K562 (cell line): Measurements from ENCODE around the gene HSPA5. TPM values are rescaled to one million over a fixed set of nuclear protein-coding genes. Genes with fewer than 3 reads are reported as not detected.
A peak's percentile ranks its signal among the peaks of the same experiment; 100 is the strongest.

Experiments
- ARID2 ChIP-seq: fragments of 450-650 bp; IDR thresholded peaks from 2 replicates; pipeline ENCODE4 v1.6.1; 2017; ENCODE audit warnings: antibody characterized with exemption, mild to moderate bottlenecking
- CTCF ChIP-seq, 3 experiments: IDR thresholded peaks in 2 of 3; conservative IDR thresholded peaks in 1 of 3; 2 replicates each; pipeline ENCODE4 v1.5.1; 2011 to 2012; ENCODE audit warnings: low read length in 3 of 3, mild to moderate bottlenecking in 3 of 3, control low read depth in 2 of 3, improper control_type of control experiment in 1 of 3, inconsistent platforms in 1 of 3, low read depth in 1 of 3, mixed read lengths in 1 of 3, moderate library complexity in 1 of 3; ENCODE audit not compliant: insufficient read depth in 2 of 3
- E2F4 ChIP-seq: sonication (generic); formaldehyde crosslinking; IDR thresholded peaks from 2 replicates; pipeline ENCODE4 v1.8.0; 2022; ENCODE audit warnings: mild to moderate bottlenecking, low read depth, missing genetic modification reagents
- ETV1 ChIP-seq: fragments of 450-650 bp; conservative IDR thresholded peaks from 2 replicates; pipeline ENCODE4 v1.6.1; 2016; ENCODE audit warnings: missing genetic modification characterization, control low read depth, low read depth, missing compliant biosample characterization
- ETV6 ChIP-seq, 3 experiments: fragments of 150-350 bp in 1 of 3; sonication (generic) in 1 of 3; formaldehyde crosslinking in 1 of 3; IDR thresholded peaks; 2 replicates each; pipeline versions ENCODE4 v1.6.1 to v1.8.0; 2014 to 2022; ENCODE audit warnings: borderline replicate concordance in 2 of 3, low read depth in 2 of 3, antibody characterized with exemption in 1 of 3, low read length in 1 of 3, mild to moderate bottlenecking in 1 of 3, missing genetic modification reagents in 1 of 3
- FOXK2 ChIP-seq, 2 experiments: fragments of 450-650 bp; IDR thresholded peaks in 1 of 2; conservative IDR thresholded peaks in 1 of 2; 2 replicates each; pipeline ENCODE4 v1.6.1; 2016; ENCODE audit warnings: low read depth in 2 of 2, mild to moderate bottlenecking in 1 of 2
- HEY1 ChIP-seq: fragments of 250-450 bp; sonication (Bioruptor Pico); IDR thresholded peaks from 2 replicates; pipeline ENCODE4 v1.5.0; 2020; ENCODE audit warnings: mild to moderate bottlenecking, moderate library complexity, borderline replicate concordance
- NFYB ChIP-seq: IDR thresholded peaks from 2 replicates; pipeline ENCODE4 v1.6.1; 2011; ENCODE audit warnings: mild to moderate bottlenecking, moderate library complexity; ENCODE audit not compliant: insufficient read length; ENCODE audit errors: extremely low read depth
- NRF1 ChIP-seq, 2 experiments: fragments of 450-650 bp; IDR thresholded peaks in 1 of 2; conservative IDR thresholded peaks in 1 of 2; 2 replicates each; pipeline ENCODE4 v1.6.1; 2014; ENCODE audit warnings: mild to moderate bottlenecking in 2 of 2
- YBX1 ChIP-seq: fragments of 450-650 bp; IDR thresholded peaks from 2 replicates; pipeline ENCODE4 v1.7.1; 2016; ENCODE audit warnings: mild to moderate bottlenecking
- ZNF282 ChIP-seq: sonication (generic); formaldehyde crosslinking; IDR thresholded peaks from 2 replicates; pipeline ENCODE4 v1.8.1; 2023; ENCODE audit warnings: missing genetic modification reagents
- ZNF398 ChIP-seq: fragments of 250-450 bp; sonication (Bioruptor Pico); IDR thresholded peaks from 2 replicates; pipeline ENCODE4 v1.8.0; 2021; ENCODE audit warnings: moderate library complexity, mild to moderate bottlenecking, inconsistent platforms
- polyA plus RNA-seq, 8 experiments: library from polyadenylated mRNA; depleted of rRNA in 4 of 8; stranded (reverse) in 5 of 8; unstranded in 3 of 8; fragments of >200 nt; fragmentation: Nextera tagmentation in 2 of 8; fragmentation: Illumina TruSeq in 1 of 8; extraction: Ambion mirVana in 2 of 8; extraction: Trizol in 1 of 8; gene quantifications; 2 replicates each; pipeline versions ENCODE4 v1.2.1 to v1.2.3, GENCODE V29; 2011 to 2014; ENCODE audit warnings: inconsistent platforms in 1 of 8, missing spikeins in 1 of 8
- total RNA-seq, 7 experiments: library from RNA; depleted of rRNA in 6 of 7; stranded (reverse); fragments of >200 nt in 6 of 7; fragmentation: Illumina TruSeq in 2 of 7; extraction: Trizol in 2 of 7; gene quantifications; 2 replicates each; pipeline versions ENCODE4 v1.2.1 to v1.2.3, GENCODE V29; 2011 to 2021; ENCODE audit warnings: low replicate concordance in 1 of 7
- TF ChIP-seq, protein P1 (sequence below), 3 experiments: fragments of 200-800 bp in 1 of 3; fragments of 250-450 bp in 1 of 3; fragments of 450-650 bp in 1 of 3; sonication (Bioruptor Pico) in 1 of 3; sonication (Bioruptor generic) in 1 of 3; formaldehyde crosslinking in 1 of 3; IDR thresholded peaks; 2 replicates each; pipeline versions ENCODE4 v1.6.1 to v1.8.0; 2016 to 2022; ENCODE audit warnings: mild to moderate bottlenecking in 2 of 3, missing genetic modification characterization in 2 of 3, missing compliant biosample characterization in 1 of 3, moderate library complexity in 1 of 3
- TF ChIP-seq, protein P2 (sequence below): sonication (generic); IDR thresholded peaks from 2 replicates; pipeline ENCODE4 v1.6.1; 2016

The HSPA5 gene
- total and polyA plus RNA-seq, 9 of the 15 experiments (the other 6 are each of a cell fraction or from before 2014, with no cell fraction given): 48.0 to 265 (median 113) TPM

DNA sequence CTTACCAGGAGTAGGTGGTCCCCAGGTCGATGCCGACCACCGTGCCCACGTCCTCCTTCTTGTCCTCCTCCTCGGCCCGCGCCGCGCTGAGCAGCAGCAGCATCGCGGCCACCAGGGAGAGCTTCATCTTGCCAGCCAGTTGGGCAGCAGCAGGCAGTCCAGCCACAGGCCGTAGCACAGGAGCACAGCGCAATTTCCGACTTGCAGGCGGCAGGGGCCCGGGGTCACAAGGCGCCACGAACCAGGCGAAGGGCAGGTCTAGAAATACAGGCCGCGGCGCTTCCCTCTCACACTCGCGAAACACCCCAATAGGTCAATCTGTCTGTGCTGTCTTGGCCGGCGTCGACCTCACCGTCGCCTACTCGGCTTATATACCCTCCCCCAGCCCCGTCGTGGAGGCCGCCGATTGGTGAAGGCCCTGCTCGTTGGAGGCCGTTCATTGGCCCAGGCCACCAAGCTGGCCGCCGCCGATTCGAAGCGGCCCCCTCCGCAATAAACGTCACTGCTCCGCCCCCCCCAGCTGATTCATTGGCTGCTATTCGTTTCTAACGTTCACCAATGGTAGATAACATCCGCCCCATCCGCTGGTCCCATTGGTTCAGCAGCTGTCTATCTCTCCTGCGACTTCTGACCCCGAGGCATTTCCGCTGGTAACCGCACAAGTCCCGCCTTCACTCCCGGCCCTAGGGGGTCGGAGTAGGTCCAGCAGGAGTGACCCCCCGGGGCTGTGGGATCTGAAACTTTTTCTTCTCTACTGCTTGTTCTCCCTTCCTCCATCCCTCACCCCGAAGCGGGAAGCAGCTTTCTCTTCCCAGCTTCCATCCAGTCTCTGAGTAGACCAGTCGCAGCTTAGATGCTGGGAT is at the start of gene HSPA5 (continued):
- TF ChIP-seq, protein P1, sequence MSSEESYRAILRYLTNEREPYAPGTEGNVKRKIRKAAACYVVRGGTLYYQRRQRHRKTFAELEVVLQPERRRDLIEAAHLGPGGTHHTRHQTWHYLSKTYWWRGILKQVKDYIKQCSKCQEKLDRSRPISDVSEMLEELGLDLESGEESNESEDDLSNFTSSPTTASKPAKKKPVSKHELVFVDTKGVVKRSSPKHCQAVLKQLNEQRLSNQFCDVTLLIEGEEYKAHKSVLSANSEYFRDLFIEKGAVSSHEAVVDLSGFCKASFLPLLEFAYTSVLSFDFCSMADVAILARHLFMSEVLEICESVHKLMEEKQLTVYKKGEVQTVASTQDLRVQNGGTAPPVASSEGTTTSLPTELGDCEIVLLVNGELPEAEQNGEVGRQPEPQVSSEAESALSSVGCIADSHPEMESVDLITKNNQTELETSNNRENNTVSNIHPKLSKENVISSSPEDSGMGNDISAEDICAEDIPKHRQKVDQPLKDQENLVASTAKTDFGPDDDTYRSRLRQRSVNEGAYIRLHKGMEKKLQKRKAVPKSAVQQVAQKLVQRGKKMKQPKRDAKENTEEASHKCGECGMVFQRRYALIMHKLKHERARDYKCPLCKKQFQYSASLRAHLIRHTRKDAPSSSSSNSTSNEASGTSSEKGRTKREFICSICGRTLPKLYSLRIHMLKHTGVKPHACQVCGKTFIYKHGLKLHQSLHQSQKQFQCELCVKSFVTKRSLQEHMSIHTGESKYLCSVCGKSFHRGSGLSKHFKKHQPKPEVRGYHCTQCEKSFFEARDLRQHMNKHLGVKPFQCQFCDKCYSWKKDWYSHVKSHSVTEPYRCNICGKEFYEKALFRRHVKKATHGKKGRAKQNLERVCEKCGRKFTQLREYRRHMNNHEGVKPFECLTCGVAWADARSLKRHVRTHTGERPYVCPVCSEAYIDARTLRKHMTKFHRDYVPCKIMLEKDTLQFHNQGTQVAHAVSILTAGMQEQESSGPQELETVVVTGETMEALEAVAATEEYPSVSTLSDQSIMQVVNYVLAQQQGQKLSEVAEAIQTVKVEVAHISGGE (CRISPR knock-in tag; IDR thresholded peaks at IDR 0.05): 0 out of 6 replicates have a peak, but pooled peaks of 1 of the 3 experiments have one; percentile 15
- TF ChIP-seq, protein P2, sequence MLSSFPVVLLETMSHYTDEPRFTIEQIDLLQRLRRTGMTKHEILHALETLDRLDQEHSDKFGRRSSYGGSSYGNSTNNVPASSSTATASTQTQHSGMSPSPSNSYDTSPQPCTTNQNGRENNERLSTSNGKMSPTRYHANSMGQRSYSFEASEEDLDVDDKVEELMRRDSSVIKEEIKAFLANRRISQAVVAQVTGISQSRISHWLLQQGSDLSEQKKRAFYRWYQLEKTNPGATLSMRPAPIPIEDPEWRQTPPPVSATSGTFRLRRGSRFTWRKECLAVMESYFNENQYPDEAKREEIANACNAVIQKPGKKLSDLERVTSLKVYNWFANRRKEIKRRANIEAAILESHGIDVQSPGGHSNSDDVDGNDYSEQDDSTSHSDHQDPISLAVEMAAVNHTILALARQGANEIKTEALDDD: no peak
- TF ChIP-seq ZNF398 (CRISPR knock-in tag): no peak
- peak; percentile 79; the same call in 1 of the 2 replicates for TF ChIP-seq HEY1 (CRISPR knock-in tag)
- TF ChIP-seq NRF1 (conservative IDR thresholded peaks at IDR 0.05 in 1 of 2, IDR thresholded peaks at IDR 0.05 in 1 of 2): no peak
- peak; percentile 15 to 32 (median 16); a peak in 3 of 6 replicates for TF ChIP-seq CTCF (IDR thresholded peaks at IDR 0.05 in 2 of 3, conservative IDR thresholded peaks at IDR 0.05 in 1 of 3; ENCODE audit: insufficient read depth in 2 of 3, low read depth in 1 of 3, low read length in 3 of 3)
- TF ChIP-seq ETV1 (tag): peak; percentile 42
- no peak for TF ChIP-seq FOXK2 (conservative IDR thresholded peaks at IDR 0.05 in 1 of 2, IDR thresholded peaks at IDR 0.05 in 1 of 2; ENCODE audit: low read depth in 2 of 2)
- TF ChIP-seq NFYB: peak; percentile 91
- TF ChIP-seq ETV6 (IDR thresholded peaks at IDR 0.05; ENCODE audit: borderline replicate concordance in 1 of 2, low read depth in 2 of 2, low read length in 1 of 2): no peak
- peak; percentile 93; the same call in 1 of the 2 replicates for TF ChIP-seq ETV6 (CRISPR knock-in tag; IDR thresholded peaks at IDR 0.05; ENCODE audit: borderline replicate concordance)
- TF ChIP-seq E2F4 (CRISPR knock-in tag): peak; percentile 84
- TF ChIP-seq ZNF282 (CRISPR knock-in tag): no peak
- TF ChIP-seq ARID2: no peak
- no peak for TF ChIP-seq YBX1
